ENCODE results near the gene ASF1A. TPM values are rescaled to one million over a fixed set of nuclear protein-coding genes. Genes with fewer than 3 reads are reported as not detected.

The ASF1A gene
- total and polyA plus RNA-seq, 9 of the 15 experiments (the other 6 are each of a cell fraction or from before 2014, with no cell fraction given) = 31.5 to 45.3 (median 34.8) TPM

DNA sequence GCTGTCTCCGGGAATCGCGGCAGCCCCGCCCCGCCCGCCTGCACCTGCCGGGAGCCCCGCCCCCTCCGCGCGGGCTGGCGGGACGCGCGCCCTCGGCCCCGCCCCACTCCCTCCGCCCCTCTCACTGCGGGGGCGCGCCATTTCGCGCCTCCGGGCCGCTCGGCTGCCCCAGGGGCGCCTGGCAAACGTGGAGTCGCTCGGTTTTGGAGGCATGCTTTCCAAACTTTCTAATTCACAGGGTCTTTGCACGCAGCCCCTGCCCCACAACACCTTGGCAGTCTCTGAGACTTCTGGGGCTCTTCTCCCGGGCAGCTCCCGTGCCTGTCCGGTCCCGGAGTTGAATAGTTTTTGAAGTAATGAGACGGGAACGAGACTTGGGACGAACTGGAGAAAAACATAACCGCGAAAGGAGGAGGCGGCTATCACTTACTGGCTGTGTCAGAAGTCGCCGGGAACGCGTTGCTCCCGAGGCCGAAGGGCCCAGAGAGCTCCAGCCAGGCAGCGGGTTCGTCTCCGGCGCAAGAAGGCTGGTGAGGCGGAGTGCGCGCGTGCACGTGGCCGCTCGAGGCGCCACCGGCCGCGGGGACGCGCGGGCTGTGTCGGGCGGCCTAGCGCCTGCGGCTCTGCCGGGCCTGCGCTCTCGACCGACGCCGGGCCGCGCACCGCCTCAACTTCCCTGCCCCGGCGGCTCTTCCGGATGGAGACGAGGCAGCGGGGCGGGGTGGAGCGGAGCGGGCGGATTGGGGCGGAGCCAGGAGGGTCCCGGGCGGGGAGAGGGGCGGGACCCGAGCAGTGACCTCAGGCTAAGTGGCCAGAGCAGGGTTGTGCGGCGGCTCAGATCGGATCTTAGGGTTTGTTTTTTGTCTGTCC is 40.7 kb downstream of the ASF1A start, which contains the start of gene MCM9 (continued):
- TF ChIP-seq ZBTB1 (CRISPR knock-in tag; IDR thresholded peaks at IDR 0.05; ENCODE audit: borderline replicate concordance, low read depth) (0 out of 2 replicates have a peak, but pooled peaks have one; percentile 82), ARID1B (IDR thresholded peaks at IDR 0.05) (no peak), CREBBP (IDR thresholded peaks at IDR 0.05; ENCODE audit: low read depth, low read length) (no peak), TRIM24 (IDR thresholded peaks at IDR 0.05) (peak in 1 of 2 experiments; percentile 28; a peak in 1 of 4 replicates), NR1H2 (CRISPR knock-in tag; IDR thresholded peaks at IDR 0.05) (no peak), SRF (CRISPR knock-in tag; IDR thresholded peaks at IDR 0.05) (no peak), ZNF584 (CRISPR knock-in tag; IDR thresholded peaks at IDR 0.05; ENCODE audit: low read depth) (peak; percentile 73; the same call in 1 of the 2 replicates), RBM15 (IDR thresholded peaks at IDR 0.05; ENCODE audit: insufficient read depth, low read length) (no peak), ZNF695 (CRISPR knock-in tag; IDR thresholded peaks at IDR 0.05) (no peak), NFRKB (IDR thresholded peaks at IDR 0.05; ENCODE audit: low read depth) (peak; percentile 67; the same call in 1 of the 2 replicates), HSF4 (CRISPR knock-in tag; IDR thresholded peaks at IDR 0.05; ENCODE audit: borderline replicate concordance) (no peak), HDAC1 (IDR thresholded peaks at IDR 0.05) (peak in 1 of 2 experiments; percentile 44; a peak in 1 of 4 replicates), CSDE1 (IDR thresholded peaks at IDR 0.05) (no peak)
- TF ChIP-seq, protein P1, sequence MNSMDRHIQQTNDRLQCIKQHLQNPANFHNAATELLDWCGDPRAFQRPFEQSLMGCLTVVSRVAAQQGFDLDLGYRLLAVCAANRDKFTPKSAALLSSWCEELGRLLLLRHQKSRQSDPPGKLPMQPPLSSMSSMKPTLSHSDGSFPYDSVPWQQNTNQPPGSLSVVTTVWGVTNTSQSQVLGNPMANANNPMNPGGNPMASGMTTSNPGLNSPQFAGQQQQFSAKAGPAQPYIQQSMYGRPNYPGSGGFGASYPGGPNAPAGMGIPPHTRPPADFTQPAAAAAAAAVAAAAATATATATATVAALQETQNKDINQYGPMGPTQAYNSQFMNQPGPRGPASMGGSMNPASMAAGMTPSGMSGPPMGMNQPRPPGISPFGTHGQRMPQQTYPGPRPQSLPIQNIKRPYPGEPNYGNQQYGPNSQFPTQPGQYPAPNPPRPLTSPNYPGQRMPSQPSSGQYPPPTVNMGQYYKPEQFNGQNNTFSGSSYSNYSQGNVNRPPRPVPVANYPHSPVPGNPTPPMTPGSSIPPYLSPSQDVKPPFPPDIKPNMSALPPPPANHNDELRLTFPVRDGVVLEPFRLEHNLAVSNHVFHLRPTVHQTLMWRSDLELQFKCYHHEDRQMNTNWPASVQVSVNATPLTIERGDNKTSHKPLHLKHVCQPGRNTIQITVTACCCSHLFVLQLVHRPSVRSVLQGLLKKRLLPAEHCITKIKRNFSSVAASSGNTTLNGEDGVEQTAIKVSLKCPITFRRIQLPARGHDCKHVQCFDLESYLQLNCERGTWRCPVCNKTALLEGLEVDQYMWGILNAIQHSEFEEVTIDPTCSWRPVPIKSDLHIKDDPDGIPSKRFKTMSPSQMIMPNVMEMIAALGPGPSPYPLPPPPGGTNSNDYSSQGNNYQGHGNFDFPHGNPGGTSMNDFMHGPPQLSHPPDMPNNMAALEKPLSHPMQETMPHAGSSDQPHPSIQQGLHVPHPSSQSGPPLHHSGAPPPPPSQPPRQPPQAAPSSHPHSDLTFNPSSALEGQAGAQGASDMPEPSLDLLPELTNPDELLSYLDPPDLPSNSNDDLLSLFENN (IDR thresholded peaks at IDR 0.05; ENCODE audit: low read depth in 2 of 2, low read length in 2 of 2) = no peak
- TF ChIP-seq, protein P2, sequence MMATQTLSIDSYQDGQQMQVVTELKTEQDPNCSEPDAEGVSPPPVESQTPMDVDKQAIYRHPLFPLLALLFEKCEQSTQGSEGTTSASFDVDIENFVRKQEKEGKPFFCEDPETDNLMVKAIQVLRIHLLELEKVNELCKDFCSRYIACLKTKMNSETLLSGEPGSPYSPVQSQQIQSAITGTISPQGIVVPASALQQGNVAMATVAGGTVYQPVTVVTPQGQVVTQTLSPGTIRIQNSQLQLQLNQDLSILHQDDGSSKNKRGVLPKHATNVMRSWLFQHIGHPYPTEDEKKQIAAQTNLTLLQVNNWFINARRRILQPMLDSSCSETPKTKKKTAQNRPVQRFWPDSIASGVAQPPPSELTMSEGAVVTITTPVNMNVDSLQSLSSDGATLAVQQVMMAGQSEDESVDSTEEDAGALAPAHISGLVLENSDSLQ (IDR thresholded peaks at IDR 0.05) = no peak
- TF ChIP-seq, protein P3, sequence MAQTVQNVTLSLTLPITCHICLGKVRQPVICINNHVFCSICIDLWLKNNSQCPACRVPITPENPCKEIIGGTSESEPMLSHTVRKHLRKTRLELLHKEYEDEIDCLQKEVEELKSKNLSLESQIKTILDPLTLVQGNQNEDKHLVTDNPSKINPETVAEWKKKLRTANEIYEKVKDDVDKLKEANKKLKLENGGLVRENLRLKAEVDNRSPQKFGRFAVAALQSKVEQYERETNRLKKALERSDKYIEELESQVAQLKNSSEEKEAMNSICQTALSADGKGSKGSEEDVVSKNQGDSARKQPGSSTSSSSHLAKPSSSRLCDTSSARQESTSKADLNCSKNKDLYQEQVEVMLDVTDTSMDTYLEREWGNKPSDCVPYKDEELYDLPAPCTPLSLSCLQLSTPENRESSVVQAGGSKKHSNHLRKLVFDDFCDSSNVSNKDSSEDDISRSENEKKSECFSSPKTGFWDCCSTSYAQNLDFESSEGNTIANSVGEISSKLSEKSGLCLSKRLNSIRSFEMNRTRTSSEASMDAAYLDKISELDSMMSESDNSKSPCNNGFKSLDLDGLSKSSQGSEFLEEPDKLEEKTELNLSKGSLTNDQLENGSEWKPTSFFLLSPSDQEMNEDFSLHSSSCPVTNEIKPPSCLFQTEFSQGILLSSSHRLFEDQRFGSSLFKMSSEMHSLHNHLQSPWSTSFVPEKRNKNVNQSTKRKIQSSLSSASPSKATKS (CRISPR knock-in tag; IDR thresholded peaks at IDR 0.05) = no peak
- TF ChIP-seq, protein P4, sequence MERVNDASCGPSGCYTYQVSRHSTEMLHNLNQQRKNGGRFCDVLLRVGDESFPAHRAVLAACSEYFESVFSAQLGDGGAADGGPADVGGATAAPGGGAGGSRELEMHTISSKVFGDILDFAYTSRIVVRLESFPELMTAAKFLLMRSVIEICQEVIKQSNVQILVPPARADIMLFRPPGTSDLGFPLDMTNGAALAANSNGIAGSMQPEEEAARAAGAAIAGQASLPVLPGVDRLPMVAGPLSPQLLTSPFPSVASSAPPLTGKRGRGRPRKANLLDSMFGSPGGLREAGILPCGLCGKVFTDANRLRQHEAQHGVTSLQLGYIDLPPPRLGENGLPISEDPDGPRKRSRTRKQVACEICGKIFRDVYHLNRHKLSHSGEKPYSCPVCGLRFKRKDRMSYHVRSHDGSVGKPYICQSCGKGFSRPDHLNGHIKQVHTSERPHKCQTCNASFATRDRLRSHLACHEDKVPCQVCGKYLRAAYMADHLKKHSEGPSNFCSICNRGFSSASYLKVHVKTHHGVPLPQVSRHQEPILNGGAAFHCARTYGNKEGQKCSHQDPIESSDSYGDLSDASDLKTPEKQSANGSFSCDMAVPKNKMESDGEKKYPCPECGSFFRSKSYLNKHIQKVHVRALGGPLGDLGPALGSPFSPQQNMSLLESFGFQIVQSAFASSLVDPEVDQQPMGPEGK (CRISPR knock-in tag; IDR thresholded peaks at IDR 0.05; ENCODE audit: borderline replicate concordance) = no peak
